GM23248 (cell line): ENCODE results near the gene MGAT3. TPM values are rescaled to one million over a fixed set of nuclear protein-coding genes. Genes with fewer than 3 reads are reported as not detected.

Experiments
- DNase-seq: peaks from one replicate; pipeline ENCODE4 v3.0.0-alpha.2; 2015
- H2AFZ ChIP-seq: fragments of 200-600 bp; sonication (generic); 2 replicates; pipeline ENCODE4 v1.6.1; 2016; ENCODE audit warnings: antibody characterized with exemption
- H3F3A ChIP-seq: fragments of 200-600 bp; sonication (generic); 2 replicates; pipeline ENCODE4 v1.6.1; 2016; ENCODE audit warnings: mild to moderate bottlenecking, antibody characterized with exemption, mixed run types; ENCODE audit not compliant: insufficient read depth
- H3K27ac ChIP-seq: fragments of 200-600 bp; sonication (generic); 2 replicates; pipeline ENCODE4 v1.5.1; 2016; ENCODE audit warnings: mild to moderate bottlenecking
- H3K27me3 ChIP-seq: fragments of 200-600 bp; sonication (generic); replicated peaks from 2 replicates; pipeline ENCODE4 v1.6.1; 2016; ENCODE audit warnings: mild to moderate bottlenecking; ENCODE audit not compliant: insufficient read depth
- H3K36me3 ChIP-seq: fragments of 200-600 bp; sonication (generic); 2 replicates; pipeline ENCODE4 v1.6.1; 2016; ENCODE audit warnings: low read depth, mild to moderate bottlenecking
- H3K4me1 ChIP-seq: fragments of 200-600 bp; sonication (generic); 2 replicates; pipeline ENCODE4 v1.6.1; 2016; ENCODE audit warnings: mild to moderate bottlenecking; ENCODE audit not compliant: insufficient read depth
- H3K4me2 ChIP-seq: fragments of 200-600 bp; sonication (generic); one replicate; pipeline ENCODE4 v1.6.1; 2016; ENCODE audit warnings: mild to moderate bottlenecking; ENCODE audit not compliant: unreplicated experiment
- H3K4me3 ChIP-seq: fragments of 200-600 bp; sonication (generic); 2 replicates; pipeline ENCODE4 v1.5.1; 2016; ENCODE audit warnings: mild to moderate bottlenecking
- H3K79me2 ChIP-seq: fragments of 200-600 bp; sonication (generic); 2 replicates; pipeline ENCODE4 v1.6.1; 2016; ENCODE audit warnings: mild to moderate bottlenecking; ENCODE audit not compliant: insufficient read depth
- H3K9ac ChIP-seq: fragments of 200-600 bp; sonication (generic); 2 replicates; pipeline ENCODE4 v1.6.1; 2016; ENCODE audit warnings: mild to moderate bottlenecking
- H3K9me2 ChIP-seq: fragments of 200-600 bp; sonication (generic); 2 replicates; pipeline ENCODE4 v1.6.1; 2016; ENCODE audit warnings: mixed run types, mild to moderate bottlenecking, moderate library complexity; ENCODE audit not compliant: insufficient read depth
- H3K9me3 ChIP-seq: fragments of 200-600 bp; sonication (generic); one replicate; pipeline ENCODE4 v1.6.1; 2017; ENCODE audit warnings: low read depth
- H4K20me1 ChIP-seq: fragments of 200-600 bp; sonication (generic); 2 replicates; pipeline ENCODE4 v1.6.0; 2016; ENCODE audit not compliant: insufficient read depth
- EZH2 ChIP-seq: fragments of 200-600 bp; sonication (generic); IDR thresholded peaks from 2 replicates; pipeline ENCODE4 v1.6.1; 2018; ENCODE audit warnings: antibody characterized with exemption, mild to moderate bottlenecking; ENCODE audit not compliant: insufficient read depth, poor library complexity, severe bottlenecking
- EZH2phosphoT487 ChIP-seq: fragments of 200-600 bp; sonication (generic); IDR thresholded peaks from 2 replicates; pipeline ENCODE4 v1.6.1; 2018; ENCODE audit warnings: antibody characterized with exemption, moderate library complexity, mild to moderate bottlenecking, low read depth; ENCODE audit not compliant: insufficient read depth
- WGBS, 2 experiments: methylation state at CpG; one replicate each; pipeline ENCODE4 v1.1.6; 2015 to 2017; ENCODE audit warnings: low lambda C conversion rate in 2 of 2, low coverage in 1 of 2; ENCODE audit errors: missing lambda C conversion rate in 2 of 2; 5-methylcytosine and 5-hydroxymethylcytosine counted together
- in situ Hi-C: fragments of 300-500 bp; cut with MboI; formaldehyde crosslinking; loops from 2 replicates; pipeline ENCODE4 v1.15.0; 2020
- polyA plus RNA-seq: library from polyadenylated mRNA; unstranded; fragments of >200 nt; fragmentation: Nextera tagmentation; extraction: Ambion mirVana; gene quantifications from 2 replicates; pipeline ENCODE4 v1.2.1, GENCODE V29; 2016
- total RNA-seq: library from RNA; depleted of rRNA; stranded (reverse); fragments of >200 nt; shearing (Covaris generic); gene quantifications from 2 replicates; pipeline ENCODE4 v1.2.3, GENCODE V29; 2014

The MGAT3 gene
- total and polyA plus RNA-seq, 2 experiments from 2014 or later: not detected

DNA sequence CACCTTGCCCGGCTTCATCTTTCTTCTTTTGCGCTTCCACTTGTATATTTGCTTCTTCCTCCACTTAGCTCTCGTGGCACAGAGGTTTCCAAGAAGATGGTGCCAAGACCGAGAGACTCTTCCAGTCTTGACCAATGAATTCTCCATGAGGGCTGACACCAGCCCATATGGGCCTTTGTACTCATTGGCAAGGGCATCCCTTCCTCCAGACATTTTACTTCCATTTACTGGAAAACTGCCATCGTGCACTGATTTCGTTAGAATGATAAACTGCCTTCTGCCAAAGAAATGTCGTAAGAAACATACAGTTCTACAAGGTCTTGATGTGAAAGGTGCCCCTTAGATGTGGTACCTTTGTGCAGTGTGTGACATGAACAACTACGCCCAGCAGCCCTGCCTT lies 40.6 kb downstream of the MGAT3 start:
- in situ Hi-C loops: loop anchor here (25.0 kb wide), 1 partner anchor 90 kb away; no protein-coding TSS in a partner anchor
- Histone ChIP-seq H3K9me3 (no peaks in the 10 kb centered on the region), H3K9ac (no peak overlapping the region), H3K79me2 (peaks cover 3% of the 10 kb centered on the region), H3K27me3 (no peaks in the 10 kb centered on the region), H3K9me2 (no peaks in the 10 kb centered on the region), H3F3A (peaks cover 16% of the 10 kb centered on the region), H3K36me3 (no peaks in the 10 kb centered on the region), H3K27ac (no peak overlapping the region), H3K4me1 (peaks cover 19% of the 10 kb centered on the region), H3K4me3 (no peak overlapping the region), H2AFZ (no peak overlapping the region), H3K4me2 (no peak overlapping the region), H4K20me1 (no peaks in the 10 kb centered on the region)
- TF ChIP-seq EZH2phosphoT487 (no peak), EZH2 (no peak)
- 91 to 94% methylated on average over 8 of the region's 8 CpGs for WGBS, 2 experiments
- DNase-seq: no peak

DNA sequence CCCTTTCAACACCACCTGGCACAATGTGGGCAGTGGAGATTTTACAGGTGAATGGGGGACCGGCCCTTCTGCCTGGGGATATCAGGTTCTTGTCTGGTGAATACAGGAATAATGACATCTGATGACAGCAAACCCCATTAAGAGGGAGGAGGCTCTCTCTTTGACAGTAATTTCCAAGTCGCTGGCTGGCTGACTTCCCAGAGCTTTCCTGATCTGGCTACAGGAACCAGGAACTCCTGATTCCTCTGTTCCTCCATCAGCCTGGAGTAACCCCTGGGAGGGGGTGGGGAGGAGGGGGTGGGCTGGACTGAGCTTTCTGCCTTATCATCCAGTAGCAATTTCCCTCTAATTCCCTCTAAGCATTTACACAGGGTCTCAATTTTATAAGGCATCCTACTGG lies 41.6 kb downstream of the MGAT3 start:
- H3K4me1 ChIP-seq: peaks cover 21% of the 10 kb centered on the region
- no peak overlapping the region for H3K4me3 ChIP-seq
- no peak overlapping the region for H3K4me2 ChIP-seq
- H3K36me3 ChIP-seq: no peaks in the 10 kb centered on the region
- H3K27ac ChIP-seq: no peak overlapping the region
- TF ChIP-seq EZH2phosphoT487: no peak
- no peak for TF ChIP-seq EZH2
- H3K9me2 ChIP-seq: no peaks in the 10 kb centered on the region
- H3F3A ChIP-seq: peaks cover 12% of the 10 kb centered on the region
- no peaks in the 10 kb centered on the region for H4K20me1 ChIP-seq
- no peak overlapping the region for H2AFZ ChIP-seq
- H3K27me3 ChIP-seq: no peaks in the 10 kb centered on the region
- peaks cover 12% of the 10 kb centered on the region for H3K79me2 ChIP-seq
- DNase-seq: no peak
- no peaks in the 10 kb centered on the region for H3K9me3 ChIP-seq
- WGBS, 2 experiments: 0 to 6% methylated on average over 2 of the region's 2 CpGs
- H3K9ac ChIP-seq: no peak overlapping the region
- in situ Hi-C loops: loop anchor here (25.0 kb wide), 1 partner anchor 89 kb away; no protein-coding TSS in a partner anchor

DNA sequence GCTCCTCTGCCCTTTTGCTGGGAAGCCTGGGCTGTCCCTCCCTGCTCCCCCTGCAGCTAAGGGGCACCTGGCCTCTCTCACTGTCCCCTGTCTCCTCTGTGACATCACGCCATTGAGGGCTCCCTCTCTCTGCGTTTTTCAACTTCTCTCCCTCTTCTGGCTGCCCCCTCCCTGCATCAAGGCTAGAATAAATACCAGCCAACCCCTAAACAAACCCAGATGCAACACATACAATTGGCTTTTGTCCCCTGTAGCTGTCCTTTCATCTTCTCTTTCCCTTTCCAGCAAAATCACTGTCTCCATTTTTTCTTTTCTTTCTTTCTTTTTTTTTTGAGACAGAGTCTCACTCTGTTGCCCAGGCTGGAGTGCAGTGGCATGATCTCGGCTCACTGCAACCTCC lies 42.0 kb downstream of the MGAT3 start:
- in situ Hi-C loops: loop anchor here (25.0 kb wide), 1 partner anchor 88 kb away; no protein-coding TSS in a partner anchor
- no peak for DNase-seq
- Histone ChIP-seq H4K20me1 (no peaks in the 10 kb centered on the region), H3K4me2 (no peak overlapping the region), H2AFZ (no peak overlapping the region), H3K4me1 (peaks cover 22% of the 10 kb centered on the region), H3K9me3 (no peaks in the 10 kb centered on the region), H3K36me3 (no peaks in the 10 kb centered on the region), H3K27me3 (no peaks in the 10 kb centered on the region), H3K79me2 (peaks cover 16% of the 10 kb centered on the region), H3K9me2 (no peaks in the 10 kb centered on the region), H3F3A (peaks cover 8% of the 10 kb centered on the region), H3K4me3 (no peak overlapping the region), H3K27ac (no peak overlapping the region), H3K9ac (no peak overlapping the region)
- TF ChIP-seq EZH2 (no peak), EZH2phosphoT487 (no peak)
- 3 to 6% methylated on average over 3 of the region's 3 CpGs for WGBS, 2 experiments

DNA sequence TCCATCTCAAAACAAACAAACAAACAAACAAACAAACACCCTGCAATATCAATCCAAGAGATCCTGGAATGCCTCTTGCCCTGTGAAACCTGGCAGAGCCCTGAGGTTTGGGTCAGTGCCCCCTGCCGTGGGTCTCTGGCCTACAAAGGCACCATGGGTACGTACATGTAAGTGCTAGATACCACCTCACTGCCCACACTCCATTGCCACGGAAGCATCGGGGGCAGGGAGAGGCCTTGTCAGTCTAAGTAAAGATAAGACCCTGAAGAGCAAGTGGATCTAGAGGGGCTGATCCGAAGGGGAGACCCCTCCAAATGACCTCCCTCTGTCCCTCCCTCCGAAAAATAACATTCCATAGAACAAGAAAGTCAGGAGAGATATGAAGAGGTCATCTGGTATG lies 43.3 kb downstream of the MGAT3 start:
- TF ChIP-seq EZH2 (no peak), EZH2phosphoT487 (no peak)
- Histone ChIP-seq H3K27me3 (no peaks in the 10 kb centered on the region), H3K9me3 (no peaks in the 10 kb centered on the region), H3K9me2 (no peaks in the 10 kb centered on the region), H3K4me2 (no peak overlapping the region), H3K4me1 (peaks cover 15% of the 10 kb centered on the region), H3K4me3 (no peak overlapping the region), H3K36me3 (peaks cover 7% of the 10 kb centered on the region; the same call in 1 of the 2 replicates), H2AFZ (no peak overlapping the region), H3F3A (no peaks in the 10 kb centered on the region), H3K27ac (no peak overlapping the region), H4K20me1 (no peaks in the 10 kb centered on the region), H3K79me2 (peaks cover 29% of the 10 kb centered on the region), H3K9ac (no peak overlapping the region)
- WGBS, 2 experiments: 83 to 84% methylated on average over 6 of the region's 6 CpGs
- DNase-seq: no peak
- in situ Hi-C loops: no loop called here
